Measurements from ENCODE around the gene GNB1. TPM values are rescaled to one million over a fixed set of nuclear protein-coding genes. Genes with fewer than 3 reads are reported as not detected.

The GNB1 gene
- total and polyA plus RNA-seq, 9 of the 15 experiments (the other 6 are each of a cell fraction or from before 2014, with no cell fraction given) = 34.3 to 388 (median 114) TPM

- TF ChIP-seq ZNF217 (CRISPR knock-in tag; IDR thresholded peaks at IDR 0.05) (no peak), GTF2E2 (tag; IDR thresholded peaks at IDR 0.05) (no peak), HDAC1 (IDR thresholded peaks at IDR 0.05) (peak in 1 of 2 experiments; percentile 95; a peak in 2 of 4 replicates), FOXK1 (CRISPR knock-in tag; IDR thresholded peaks at IDR 0.05; ENCODE audit: borderline replicate concordance) (0 out of 2 replicates have a peak, but pooled peaks have one; percentile 84), NR1H2 (CRISPR knock-in tag; IDR thresholded peaks at IDR 0.05) (peak; percentile 72; the same call in 1 of the 2 replicates), STAT5A (IDR thresholded peaks at IDR 0.05; ENCODE audit: borderline replicate concordance, low read length) (no peak), NCOA1 (IDR thresholded peaks at IDR 0.05; ENCODE audit: low read depth) (no peak), ILF3 (IDR thresholded peaks at IDR 0.05; ENCODE audit: borderline replicate concordance) (peak; percentile 37; the same call in 1 of the 2 replicates), SMC3 (conservative IDR thresholded peaks at IDR 0.05; ENCODE audit: insufficient read depth, low read depth, low read length) (no peak), CREM (IDR thresholded peaks at IDR 0.05; ENCODE audit: low read depth) (peak; percentile 51; the same call in 1 of the 2 replicates), NCOA6 (IDR thresholded peaks at IDR 0.05) (peak; percentile 94), POLR2G (IDR thresholded peaks at IDR 0.05; ENCODE audit: low read depth, low read length) (peak; percentile 81), ZFP30 (CRISPR knock-in tag; IDR thresholded peaks at IDR 0.05; ENCODE audit: borderline replicate concordance) (no peak), GTF2F1 (IDR thresholded peaks at IDR 0.05; ENCODE audit: low read depth, low read length) (no peak; the same call in 1 of the 2 replicates), ZNF408 (CRISPR knock-in tag; IDR thresholded peaks at IDR 0.05; ENCODE audit: low read depth) (no peak), HMG20A (CRISPR knock-in tag; conservative IDR thresholded peaks at IDR 0.05) (no peak), ARID1B (IDR thresholded peaks at IDR 0.05) (peak; percentile 22; the same call in 1 of the 2 replicates)
- TF ChIP-seq, protein P1, sequence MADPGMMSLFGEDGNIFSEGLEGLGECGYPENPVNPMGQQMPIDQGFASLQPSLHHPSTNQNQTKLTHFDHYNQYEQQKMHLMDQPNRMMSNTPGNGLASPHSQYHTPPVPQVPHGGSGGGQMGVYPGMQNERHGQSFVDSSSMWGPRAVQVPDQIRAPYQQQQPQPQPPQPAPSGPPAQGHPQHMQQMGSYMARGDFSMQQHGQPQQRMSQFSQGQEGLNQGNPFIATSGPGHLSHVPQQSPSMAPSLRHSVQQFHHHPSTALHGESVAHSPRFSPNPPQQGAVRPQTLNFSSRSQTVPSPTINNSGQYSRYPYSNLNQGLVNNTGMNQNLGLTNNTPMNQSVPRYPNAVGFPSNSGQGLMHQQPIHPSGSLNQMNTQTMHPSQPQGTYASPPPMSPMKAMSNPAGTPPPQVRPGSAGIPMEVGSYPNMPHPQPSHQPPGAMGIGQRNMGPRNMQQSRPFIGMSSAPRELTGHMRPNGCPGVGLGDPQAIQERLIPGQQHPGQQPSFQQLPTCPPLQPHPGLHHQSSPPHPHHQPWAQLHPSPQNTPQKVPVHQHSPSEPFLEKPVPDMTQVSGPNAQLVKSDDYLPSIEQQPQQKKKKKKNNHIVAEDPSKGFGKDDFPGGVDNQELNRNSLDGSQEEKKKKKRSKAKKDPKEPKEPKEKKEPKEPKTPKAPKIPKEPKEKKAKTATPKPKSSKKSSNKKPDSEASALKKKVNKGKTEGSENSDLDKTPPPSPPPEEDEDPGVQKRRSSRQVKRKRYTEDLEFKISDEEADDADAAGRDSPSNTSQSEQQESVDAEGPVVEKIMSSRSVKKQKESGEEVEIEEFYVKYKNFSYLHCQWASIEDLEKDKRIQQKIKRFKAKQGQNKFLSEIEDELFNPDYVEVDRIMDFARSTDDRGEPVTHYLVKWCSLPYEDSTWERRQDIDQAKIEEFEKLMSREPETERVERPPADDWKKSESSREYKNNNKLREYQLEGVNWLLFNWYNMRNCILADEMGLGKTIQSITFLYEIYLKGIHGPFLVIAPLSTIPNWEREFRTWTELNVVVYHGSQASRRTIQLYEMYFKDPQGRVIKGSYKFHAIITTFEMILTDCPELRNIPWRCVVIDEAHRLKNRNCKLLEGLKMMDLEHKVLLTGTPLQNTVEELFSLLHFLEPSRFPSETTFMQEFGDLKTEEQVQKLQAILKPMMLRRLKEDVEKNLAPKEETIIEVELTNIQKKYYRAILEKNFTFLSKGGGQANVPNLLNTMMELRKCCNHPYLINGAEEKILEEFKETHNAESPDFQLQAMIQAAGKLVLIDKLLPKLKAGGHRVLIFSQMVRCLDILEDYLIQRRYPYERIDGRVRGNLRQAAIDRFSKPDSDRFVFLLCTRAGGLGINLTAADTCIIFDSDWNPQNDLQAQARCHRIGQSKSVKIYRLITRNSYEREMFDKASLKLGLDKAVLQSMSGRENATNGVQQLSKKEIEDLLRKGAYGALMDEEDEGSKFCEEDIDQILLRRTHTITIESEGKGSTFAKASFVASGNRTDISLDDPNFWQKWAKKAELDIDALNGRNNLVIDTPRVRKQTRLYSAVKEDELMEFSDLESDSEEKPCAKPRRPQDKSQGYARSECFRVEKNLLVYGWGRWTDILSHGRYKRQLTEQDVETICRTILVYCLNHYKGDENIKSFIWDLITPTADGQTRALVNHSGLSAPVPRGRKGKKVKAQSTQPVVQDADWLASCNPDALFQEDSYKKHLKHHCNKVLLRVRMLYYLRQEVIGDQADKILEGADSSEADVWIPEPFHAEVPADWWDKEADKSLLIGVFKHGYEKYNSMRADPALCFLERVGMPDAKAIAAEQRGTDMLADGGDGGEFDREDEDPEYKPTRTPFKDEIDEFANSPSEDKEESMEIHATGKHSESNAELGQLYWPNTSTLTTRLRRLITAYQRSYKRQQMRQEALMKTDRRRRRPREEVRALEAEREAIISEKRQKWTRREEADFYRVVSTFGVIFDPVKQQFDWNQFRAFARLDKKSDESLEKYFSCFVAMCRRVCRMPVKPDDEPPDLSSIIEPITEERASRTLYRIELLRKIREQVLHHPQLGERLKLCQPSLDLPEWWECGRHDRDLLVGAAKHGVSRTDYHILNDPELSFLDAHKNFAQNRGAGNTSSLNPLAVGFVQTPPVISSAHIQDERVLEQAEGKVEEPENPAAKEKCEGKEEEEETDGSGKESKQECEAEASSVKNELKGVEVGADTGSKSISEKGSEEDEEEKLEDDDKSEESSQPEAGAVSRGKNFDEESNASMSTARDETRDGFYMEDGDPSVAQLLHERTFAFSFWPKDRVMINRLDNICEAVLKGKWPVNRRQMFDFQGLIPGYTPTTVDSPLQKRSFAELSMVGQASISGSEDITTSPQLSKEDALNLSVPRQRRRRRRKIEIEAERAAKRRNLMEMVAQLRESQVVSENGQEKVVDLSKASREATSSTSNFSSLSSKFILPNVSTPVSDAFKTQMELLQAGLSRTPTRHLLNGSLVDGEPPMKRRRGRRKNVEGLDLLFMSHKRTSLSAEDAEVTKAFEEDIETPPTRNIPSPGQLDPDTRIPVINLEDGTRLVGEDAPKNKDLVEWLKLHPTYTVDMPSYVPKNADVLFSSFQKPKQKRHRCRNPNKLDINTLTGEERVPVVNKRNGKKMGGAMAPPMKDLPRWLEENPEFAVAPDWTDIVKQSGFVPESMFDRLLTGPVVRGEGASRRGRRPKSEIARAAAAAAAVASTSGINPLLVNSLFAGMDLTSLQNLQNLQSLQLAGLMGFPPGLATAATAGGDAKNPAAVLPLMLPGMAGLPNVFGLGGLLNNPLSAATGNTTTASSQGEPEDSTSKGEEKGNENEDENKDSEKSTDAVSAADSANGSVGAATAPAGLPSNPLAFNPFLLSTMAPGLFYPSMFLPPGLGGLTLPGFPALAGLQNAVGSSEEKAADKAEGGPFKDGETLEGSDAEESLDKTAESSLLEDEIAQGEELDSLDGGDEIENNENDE (IDR thresholded peaks at IDR 0.05; ENCODE audit: low read depth, low read length) = no peak
Measured at GRCh38 chr1:1778663-1779319, 112.1 kb downstream of the GNB1 start (continued).
